ENCODE measurements around the gene DCAF6. TPM values are rescaled to one million over a fixed set of nuclear protein-coding genes. Genes with fewer than 3 reads are reported as not detected.

DCAF6 gene
- total RNA-seq, 1 donor from 2014 or later, result 80.5 TPM

DNA sequence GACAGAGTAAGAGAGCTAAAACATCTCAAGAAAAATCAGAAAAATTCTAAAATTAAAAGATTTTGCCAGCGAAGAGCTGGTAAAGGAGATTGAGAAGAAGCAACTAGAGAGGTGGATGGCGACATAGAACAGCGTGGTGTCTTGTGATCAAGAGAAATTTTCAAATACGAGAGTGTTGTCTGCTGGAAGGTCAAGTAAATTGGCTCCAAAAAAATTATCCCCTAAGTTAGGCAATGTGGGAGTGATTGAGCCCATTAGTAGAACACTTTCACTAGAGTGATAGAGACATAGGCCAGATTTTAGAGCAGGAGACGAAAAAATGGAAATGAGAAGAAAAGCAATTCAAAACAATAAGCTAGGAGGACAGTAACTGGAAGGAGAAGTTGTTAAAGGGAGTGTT is 94.7 kb downstream of the DCAF6 start:
- H3K4me3 ChIP-seq, result no peak overlapping the region
- intact Hi-C loops (cut with DNase I), result no loop called here
- no peaks in the 10 kb centered on the region for H3K9me3 ChIP-seq

DNA sequence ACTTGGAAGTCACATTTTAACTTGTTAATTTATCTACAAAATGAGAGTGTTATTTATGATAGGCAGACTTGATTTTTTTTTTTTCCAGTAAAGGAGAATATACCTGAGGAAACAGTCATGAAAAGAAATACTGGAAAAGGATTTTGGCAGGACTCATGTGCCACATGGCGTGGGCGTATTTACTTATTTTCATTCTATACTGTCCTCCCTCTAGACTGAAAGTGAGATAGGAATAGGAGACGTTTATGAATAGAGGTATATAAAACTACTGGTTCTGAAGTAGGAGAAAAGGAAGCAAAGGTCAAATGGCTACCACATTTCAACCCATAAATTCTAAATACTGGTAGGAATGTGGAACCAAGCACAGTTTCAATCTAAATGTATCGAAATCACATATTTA is 95.1 kb downstream of the DCAF6 start:
- no peaks in the 10 kb centered on the region for H3K9me3 ChIP-seq
- intact Hi-C loops (cut with DNase I), result no loop called here
- no peak overlapping the region for H3K4me3 ChIP-seq
- no peak for DNase-seq (ENCODE audit: extremely low spot score in 2 of 2)
- TF ChIP-seq POLR2A (IDR thresholded peaks at IDR 0.05), result no peak
- TF ChIP-seq POLR2AphosphoS5 (IDR thresholded peaks at IDR 0.05; ENCODE audit: insufficient read depth in 1 of 2, low read depth in 1 of 2), result no peak
- TF ChIP-seq, protein P1, sequence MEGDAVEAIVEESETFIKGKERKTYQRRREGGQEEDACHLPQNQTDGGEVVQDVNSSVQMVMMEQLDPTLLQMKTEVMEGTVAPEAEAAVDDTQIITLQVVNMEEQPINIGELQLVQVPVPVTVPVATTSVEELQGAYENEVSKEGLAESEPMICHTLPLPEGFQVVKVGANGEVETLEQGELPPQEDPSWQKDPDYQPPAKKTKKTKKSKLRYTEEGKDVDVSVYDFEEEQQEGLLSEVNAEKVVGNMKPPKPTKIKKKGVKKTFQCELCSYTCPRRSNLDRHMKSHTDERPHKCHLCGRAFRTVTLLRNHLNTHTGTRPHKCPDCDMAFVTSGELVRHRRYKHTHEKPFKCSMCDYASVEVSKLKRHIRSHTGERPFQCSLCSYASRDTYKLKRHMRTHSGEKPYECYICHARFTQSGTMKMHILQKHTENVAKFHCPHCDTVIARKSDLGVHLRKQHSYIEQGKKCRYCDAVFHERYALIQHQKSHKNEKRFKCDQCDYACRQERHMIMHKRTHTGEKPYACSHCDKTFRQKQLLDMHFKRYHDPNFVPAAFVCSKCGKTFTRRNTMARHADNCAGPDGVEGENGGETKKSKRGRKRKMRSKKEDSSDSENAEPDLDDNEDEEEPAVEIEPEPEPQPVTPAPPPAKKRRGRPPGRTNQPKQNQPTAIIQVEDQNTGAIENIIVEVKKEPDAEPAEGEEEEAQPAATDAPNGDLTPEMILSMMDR (IDR thresholded peaks at IDR 0.05), result no peak
- H3K27ac ChIP-seq, result no peak overlapping the region
- H3K27me3 ChIP-seq, result no peaks in the 10 kb centered on the region
- no peaks in the 10 kb centered on the region for H3K4me1 ChIP-seq
- peaks cover 0 to 4% of the 10 kb centered on the region in 2 donors for H3K36me3 ChIP-seq

More for the DNA sequence above, 94.7 kb downstream of the DCAF6 start:
- TF ChIP-seq POLR2AphosphoS5 (IDR thresholded peaks at IDR 0.05; ENCODE audit: insufficient read depth in 1 of 2, low read depth in 1 of 2) (no peak), POLR2A (IDR thresholded peaks at IDR 0.05) (no peak)
- TF ChIP-seq, protein P1 (IDR thresholded peaks at IDR 0.05), result no peak
- no peak for DNase-seq (ENCODE audit: extremely low spot score in 2 of 2)
- Histone ChIP-seq H3K36me3 (peaks cover 0 to 6% of the 10 kb centered on the region in 2 donors), H3K4me1 (no peaks in the 10 kb centered on the region), H3K27me3 (no peaks in the 10 kb centered on the region), H3K27ac (no peak overlapping the region)

DNA sequence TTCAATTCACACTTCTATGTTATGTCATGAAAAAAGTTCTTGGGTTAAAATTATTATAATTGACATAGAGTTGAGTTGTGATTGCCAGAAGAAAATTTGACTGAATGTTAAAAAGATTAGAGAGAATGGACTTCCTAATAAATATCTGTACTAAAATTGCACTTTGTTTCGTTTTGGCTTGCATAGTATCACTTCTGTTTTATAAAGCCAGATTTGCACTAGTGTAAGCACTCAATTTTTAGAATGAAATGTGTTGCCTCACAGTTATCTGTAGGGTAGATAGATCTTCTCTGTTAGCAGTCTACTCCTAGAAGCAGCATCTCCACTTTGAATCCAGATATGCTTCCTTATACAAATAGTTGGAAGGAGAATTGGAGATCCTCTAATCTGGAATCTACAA is 95.5 kb downstream of the DCAF6 start:
- DNase-seq (ENCODE audit: extremely low spot score in 2 of 2), result no peak
- H3K9me3 ChIP-seq, result no peaks in the 10 kb centered on the region
- intact Hi-C loops (cut with DNase I), result no loop called here
- no peak overlapping the region for H3K27ac ChIP-seq
- no peaks in the 10 kb centered on the region for H3K27me3 ChIP-seq
- no peaks in the 10 kb centered on the region for H3K4me1 ChIP-seq
- no peaks in the 10 kb centered on the region for H3K36me3 ChIP-seq
- H3K4me3 ChIP-seq, result no peak overlapping the region
- no peak for TF ChIP-seq POLR2AphosphoS5 (IDR thresholded peaks at IDR 0.05; ENCODE audit: insufficient read depth in 1 of 2, low read depth in 1 of 2)
- TF ChIP-seq, protein P1 (IDR thresholded peaks at IDR 0.05), result no peak
- TF ChIP-seq POLR2A (IDR thresholded peaks at IDR 0.05), result no peak

DNA sequence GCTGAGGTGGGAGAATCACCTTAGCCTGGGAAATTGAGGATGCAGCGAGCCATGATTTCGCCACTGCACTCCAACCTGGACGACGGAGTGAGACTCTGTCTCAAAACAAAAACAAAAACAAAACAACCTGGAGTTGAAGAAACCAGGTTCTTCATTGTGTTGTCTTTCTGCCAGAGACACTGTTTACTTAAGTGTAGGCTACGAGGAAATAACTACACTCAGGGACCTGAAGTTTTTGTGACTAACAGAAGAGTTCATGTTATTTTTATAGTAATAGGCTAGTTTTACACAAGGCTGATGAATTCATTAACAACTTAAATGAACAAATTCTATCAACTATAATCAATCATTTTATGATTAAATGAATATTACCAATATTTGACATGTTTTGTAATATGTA is 98.9 kb downstream of the DCAF6 start:
- intact Hi-C loops (cut with DNase I), result no loop called here
- no peaks in the 10 kb centered on the region for H3K9me3 ChIP-seq
- H3K36me3 ChIP-seq, result no peaks in the 10 kb centered on the region
- TF ChIP-seq POLR2AphosphoS5 (IDR thresholded peaks at IDR 0.05; ENCODE audit: insufficient read depth in 1 of 2, low read depth in 1 of 2) (no peak), POLR2A (IDR thresholded peaks at IDR 0.05) (no peak)
- TF ChIP-seq, protein P1 (IDR thresholded peaks at IDR 0.05), result no peak
- no peaks in the 10 kb centered on the region for H3K27me3 ChIP-seq
- DNase-seq (ENCODE audit: extremely low spot score in 2 of 2), result no peak
- H3K4me3 ChIP-seq, result no peak overlapping the region
- H3K27ac ChIP-seq, result no peak overlapping the region
- no peaks in the 10 kb centered on the region for H3K4me1 ChIP-seq

DNA sequence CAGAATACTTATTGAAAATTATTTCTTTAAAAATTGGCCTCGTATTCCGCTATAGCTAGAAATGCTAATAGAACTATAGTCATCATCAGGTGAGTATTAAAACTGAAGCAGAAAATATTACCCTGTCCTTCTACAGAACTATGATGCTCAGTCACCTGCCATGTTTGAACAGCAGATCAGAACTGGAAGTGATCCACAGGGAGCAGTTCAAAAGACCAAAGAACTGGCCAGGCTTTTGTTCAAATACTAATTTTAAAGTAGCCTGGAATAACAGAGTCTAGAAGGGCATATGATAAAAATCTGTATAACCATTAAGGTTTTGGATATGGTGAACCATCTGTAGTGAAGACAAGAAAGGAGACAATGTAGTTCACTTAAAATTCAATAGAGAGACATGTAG is 105.9 kb downstream of the DCAF6 start:
- Histone ChIP-seq H3K4me3 (no peak overlapping the region), H3K9me3 (no peaks in the 10 kb centered on the region), H3K36me3 (peaks cover 0 to 18% of the 10 kb centered on the region in 2 donors), H3K4me1 (no peaks in the 10 kb centered on the region), H3K27ac (no peak overlapping the region), H3K27me3 (no peaks in the 10 kb centered on the region)
- intact Hi-C loops (cut with DNase I), result no loop called here
- DNase-seq (ENCODE audit: extremely low spot score in 2 of 2), result no peak
- TF ChIP-seq POLR2A (IDR thresholded peaks at IDR 0.05), result no peak
- TF ChIP-seq, protein P1 (IDR thresholded peaks at IDR 0.05), result no peak
- TF ChIP-seq POLR2AphosphoS5 (IDR thresholded peaks at IDR 0.05; ENCODE audit: insufficient read depth in 1 of 2, low read depth in 1 of 2), result no peak

Measured in vagina (tissue), 2 donors.